Chondrocyte (in vitro differentiated cells): Measurements from ENCODE around the gene IGSF3. TPM values are rescaled to one million over a fixed set of nuclear protein-coding genes. Genes with fewer than 3 reads are reported as not detected.
"Not testable (repeated sequence)": the region's sequence is repeated elsewhere in the genome, so short reads cannot be mapped to it uniquely, and the experiment has no call there.

Experiments
- DNase-seq: peaks from one replicate; pipeline ENCODE4 v3.0.0; 2021; ENCODE audit warnings: mixed read lengths, low spot score
- H3K27ac Mint-ChIP-seq: one replicate; pipeline ENCODE4 v1.8.0; 2021; ENCODE audit warnings: mild to moderate bottlenecking, moderate library complexity, mixed read lengths; ENCODE audit not compliant: unreplicated experiment
- H3K27me3 Mint-ChIP-seq: 2 replicates; pipeline ENCODE4 v1.8.0; 2021; ENCODE audit warnings: low read depth, mixed read lengths
- H3K36me3 Mint-ChIP-seq: 2 replicates; pipeline ENCODE4 v1.8.0; 2021; ENCODE audit warnings: low read depth, mixed read lengths
- H3K4me1 Mint-ChIP-seq: 2 replicates; pipeline ENCODE4 v1.8.0; 2021; ENCODE audit warnings: low read depth, mild to moderate bottlenecking, mixed read lengths
- H3K4me3 Mint-ChIP-seq: one replicate; pipeline ENCODE4 v1.8.0; 2021; ENCODE audit warnings: mild to moderate bottlenecking, moderate library complexity, mixed read lengths; ENCODE audit not compliant: unreplicated experiment
- H3K9me3 Mint-ChIP-seq: 2 replicates; pipeline ENCODE4 v1.8.0; 2021; ENCODE audit warnings: low read depth, mixed read lengths
- total RNA-seq: library from RNA; stranded (reverse); gene quantifications from 3 replicates; pipeline ENCODE4 v1.2.1, GENCODE V29; 2021
- TF ChIP-seq, protein P1 (sequence below): fragments of 200-600 bp; sonication (generic); IDR thresholded peaks from 2 replicates; pipeline ENCODE4 v1.5.0; 2021; ENCODE audit warnings: antibody characterized with exemption, mild to moderate bottlenecking, moderate library complexity

The IGSF3 gene
- total RNA-seq, 1 donor from 2014 or later = 20.5 TPM

DNA sequence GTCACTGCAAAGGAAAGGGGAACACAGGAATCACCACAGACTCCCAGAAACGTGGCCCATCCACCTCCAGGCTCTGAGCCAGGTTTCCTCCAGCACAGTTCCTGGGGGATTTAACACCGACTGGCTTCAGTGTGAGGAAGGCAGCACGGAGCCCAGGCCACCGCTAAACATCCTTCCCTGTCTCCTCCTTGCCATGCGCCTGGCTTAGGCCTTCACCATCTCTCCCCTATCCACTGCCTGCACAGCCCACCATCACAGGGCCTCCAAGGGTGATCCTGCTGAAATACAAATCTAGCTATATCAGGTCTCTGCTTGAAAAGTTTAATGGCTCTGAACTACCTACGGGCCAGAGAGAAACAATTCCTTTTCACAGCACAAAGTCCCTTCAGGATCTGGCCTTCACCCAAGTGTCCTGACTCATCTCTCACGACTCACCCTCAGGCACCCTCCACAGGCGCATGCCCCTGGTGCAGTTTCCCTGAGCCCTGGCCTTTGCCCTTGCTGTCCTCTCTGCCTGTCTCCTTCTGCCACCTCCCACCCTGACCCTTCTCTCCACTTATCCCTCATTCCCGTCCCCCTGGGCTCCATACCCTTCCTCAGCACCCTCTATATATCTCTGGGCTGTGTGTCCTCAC, 78.3 kb downstream of the IGSF3 start:
- H3K4me3 Mint-ChIP-seq, H3K36me3 Mint-ChIP-seq, H3K9me3 Mint-ChIP-seq, DNase-seq, H3K27me3 Mint-ChIP-seq: not testable (repeated sequence)
- Mint-ChIP-seq H3K27ac (peak overlapping the region; percentile 74), H3K4me1 (peaks cover 36% of the 10 kb centered on the region)

DNA sequence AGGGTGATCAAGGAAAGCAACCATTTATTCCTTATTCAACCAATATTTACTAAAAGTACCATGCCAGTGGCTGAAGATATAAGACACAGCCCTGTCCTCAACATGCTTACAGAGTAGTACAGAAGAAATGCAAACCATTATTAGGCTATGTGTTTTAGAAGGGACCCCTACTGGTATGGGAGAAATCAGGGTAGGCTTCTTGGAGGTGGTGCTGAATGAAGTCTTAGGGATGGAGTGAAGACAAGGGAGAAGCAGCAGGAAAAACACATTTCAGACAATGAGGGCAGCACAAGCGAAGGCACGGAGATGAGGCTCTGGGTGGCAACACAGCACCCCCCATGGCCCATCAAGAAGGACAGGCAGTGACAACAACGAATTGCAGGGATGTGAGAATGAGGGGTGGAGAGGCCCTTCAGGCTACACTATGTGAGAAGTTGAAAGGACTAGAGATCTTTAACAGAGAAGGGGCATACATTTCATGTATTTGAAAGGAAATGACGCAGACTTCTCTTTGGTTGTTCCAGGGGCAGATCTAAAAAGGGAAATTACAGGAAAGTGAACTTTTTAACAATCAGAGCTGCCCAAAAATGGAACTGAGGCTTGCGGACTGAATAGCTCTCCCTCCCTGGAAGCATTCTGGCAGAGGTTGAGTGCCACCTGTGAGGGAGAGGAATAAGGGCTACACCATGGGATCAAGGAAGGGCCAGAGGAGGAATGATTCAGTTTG, 79.9 kb downstream of the IGSF3 start:
- no peak for DNase-seq
- no peak overlapping the region for H3K27ac Mint-ChIP-seq
- TF ChIP-seq, protein P1, sequence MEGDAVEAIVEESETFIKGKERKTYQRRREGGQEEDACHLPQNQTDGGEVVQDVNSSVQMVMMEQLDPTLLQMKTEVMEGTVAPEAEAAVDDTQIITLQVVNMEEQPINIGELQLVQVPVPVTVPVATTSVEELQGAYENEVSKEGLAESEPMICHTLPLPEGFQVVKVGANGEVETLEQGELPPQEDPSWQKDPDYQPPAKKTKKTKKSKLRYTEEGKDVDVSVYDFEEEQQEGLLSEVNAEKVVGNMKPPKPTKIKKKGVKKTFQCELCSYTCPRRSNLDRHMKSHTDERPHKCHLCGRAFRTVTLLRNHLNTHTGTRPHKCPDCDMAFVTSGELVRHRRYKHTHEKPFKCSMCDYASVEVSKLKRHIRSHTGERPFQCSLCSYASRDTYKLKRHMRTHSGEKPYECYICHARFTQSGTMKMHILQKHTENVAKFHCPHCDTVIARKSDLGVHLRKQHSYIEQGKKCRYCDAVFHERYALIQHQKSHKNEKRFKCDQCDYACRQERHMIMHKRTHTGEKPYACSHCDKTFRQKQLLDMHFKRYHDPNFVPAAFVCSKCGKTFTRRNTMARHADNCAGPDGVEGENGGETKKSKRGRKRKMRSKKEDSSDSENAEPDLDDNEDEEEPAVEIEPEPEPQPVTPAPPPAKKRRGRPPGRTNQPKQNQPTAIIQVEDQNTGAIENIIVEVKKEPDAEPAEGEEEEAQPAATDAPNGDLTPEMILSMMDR = no peak
- H3K36me3 Mint-ChIP-seq = peaks cover 5% of the 10 kb centered on the region
- no peak overlapping the region for H3K4me3 Mint-ChIP-seq
- H3K27me3 Mint-ChIP-seq = no peaks in the 10 kb centered on the region
- peaks cover 36% of the 10 kb centered on the region for H3K4me1 Mint-ChIP-seq
- no peaks in the 10 kb centered on the region for H3K9me3 Mint-ChIP-seq

DNA sequence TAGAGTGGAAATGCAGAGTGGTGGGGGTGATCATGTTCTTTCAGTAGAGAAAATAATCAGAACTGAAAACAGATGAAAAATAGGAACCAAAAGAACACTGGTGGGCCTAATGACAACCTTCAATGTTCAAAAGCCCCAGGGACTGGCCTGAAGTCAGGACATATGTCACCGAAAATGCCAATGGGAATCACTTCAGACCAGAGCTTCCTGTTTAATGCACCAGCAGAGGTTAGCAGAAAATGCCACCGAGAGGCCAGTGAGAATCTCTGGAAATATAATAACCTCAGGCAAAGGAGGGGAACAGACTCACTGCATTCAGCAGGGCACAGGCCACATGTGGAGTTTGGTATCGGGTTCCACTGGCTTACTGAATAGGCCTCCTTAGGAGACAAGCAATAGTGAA, 80.8 kb downstream of the IGSF3 start:
- peaks cover 2% of the 10 kb centered on the region for H3K36me3 Mint-ChIP-seq
- no peaks in the 10 kb centered on the region for H3K9me3 Mint-ChIP-seq
- TF ChIP-seq, protein P1 = no peak
- DNase-seq = no peak
- H3K4me3 Mint-ChIP-seq = no peak overlapping the region
- H3K27ac Mint-ChIP-seq = no peak overlapping the region
- H3K27me3 Mint-ChIP-seq = no peaks in the 10 kb centered on the region
- peaks cover 36% of the 10 kb centered on the region for H3K4me1 Mint-ChIP-seq

DNA sequence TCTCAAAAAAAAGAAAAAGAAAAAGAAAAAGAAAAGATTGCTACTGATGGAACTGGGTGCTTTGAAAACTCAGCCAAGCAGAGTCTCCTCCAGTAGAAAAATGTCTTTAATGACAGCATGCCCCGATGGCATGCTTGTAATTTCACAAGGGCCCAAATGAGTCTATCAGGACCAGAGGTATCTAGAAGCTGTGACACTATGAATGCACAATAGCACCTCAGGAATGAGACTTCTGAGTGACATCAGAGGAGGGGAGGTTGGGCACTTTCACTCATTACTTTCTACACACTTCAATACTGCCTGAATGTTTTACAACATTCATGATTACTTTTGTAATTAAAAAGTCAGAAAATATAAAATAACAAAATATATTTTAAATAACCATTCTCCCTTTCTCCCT, 81.6 kb downstream of the IGSF3 start:
- Mint-ChIP-seq H3K36me3 (peaks cover 2% of the 10 kb centered on the region), H3K4me3 (no peak overlapping the region), H3K27me3 (no peaks in the 10 kb centered on the region), H3K9me3 (no peaks in the 10 kb centered on the region), H3K4me1 (peaks cover 33% of the 10 kb centered on the region), H3K27ac (no peak overlapping the region)
- TF ChIP-seq, protein P1 = no peak
- no peak for DNase-seq

DNA sequence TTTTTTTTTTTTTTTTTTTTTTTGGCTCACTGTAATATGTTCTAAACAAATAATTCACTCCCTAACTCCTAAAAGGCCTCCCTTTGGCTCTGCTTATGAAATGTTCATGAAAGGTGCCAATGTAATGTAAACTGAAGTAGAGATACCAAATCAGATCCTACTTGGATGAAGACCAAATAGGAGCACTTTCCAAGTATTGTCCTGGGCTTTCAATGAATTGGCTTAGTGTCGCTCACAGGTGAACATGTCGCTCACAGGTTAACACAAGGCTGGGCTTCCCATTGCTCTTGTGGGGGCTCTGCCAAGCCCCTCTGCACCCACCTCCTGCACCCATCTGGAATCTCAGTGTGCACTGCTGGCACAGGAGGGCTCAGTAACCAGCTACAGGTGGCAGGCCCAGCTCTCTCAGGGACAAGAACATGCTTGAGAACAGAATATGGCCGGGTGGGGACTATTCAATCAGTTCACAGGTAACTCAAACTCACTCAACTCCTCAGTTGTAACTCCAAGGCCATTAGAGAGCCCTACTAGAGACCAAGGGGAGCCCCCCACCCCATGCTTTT, 86.1 kb downstream of the IGSF3 start:
- H3K27me3 Mint-ChIP-seq = no peaks in the 10 kb centered on the region
- no peak overlapping the region for H3K4me3 Mint-ChIP-seq
- H3K4me1 Mint-ChIP-seq = peaks cover 4% of the 10 kb centered on the region
- no peak for DNase-seq
- no peak overlapping the region for H3K27ac Mint-ChIP-seq
- H3K36me3 Mint-ChIP-seq = peaks cover 5% of the 10 kb centered on the region
- TF ChIP-seq, protein P1 = no peak
- no peaks in the 10 kb centered on the region for H3K9me3 Mint-ChIP-seq
